Body of pancreas (tissue), 4 donors: ENCODE data around the gene ARL2BP.

ENCODE experiments used
- CTCF ChIP-seq, 7 experiments: fragments of 450-650 bp in 4 of 7; fragments of 200-600 bp in 3 of 7; sonication (generic) in 3 of 7; IDR thresholded peaks; one replicate each; pipeline ENCODE4 v1.5.1; 2016 to 2019; ENCODE audit warnings: antibody characterized with exemption in 7 of 7
- POLR2A ChIP-seq, 3 donors: fragments of 450-650 bp; IDR thresholded peaks; one replicate each; pipeline ENCODE4 v1.6.1; 2016; ENCODE audit warnings: antibody characterized with exemption in 3 of 3, mild to moderate bottlenecking in 2 of 3

- TF ChIP-seq CTCF (IDR thresholded peaks at IDR 0.05) (no peak), POLR2A (IDR thresholded peaks at IDR 0.05) (no peak)
Observed at GRCh38 chr16:57265850-57266530, 20.9 kb downstream of the ARL2BP start.
